Subcutaneous abdominal adipose tissue (tissue), 5 donors: ENCODE results near the gene NFIB.

Experiments
- H3K27ac ChIP-seq: one replicate; pipeline ENCODE4 v1.7.0; 2013; ENCODE audit warnings: low read depth, mild to moderate bottlenecking, inconsistent platforms, low read length, moderate library complexity
- H3K27me3 ChIP-seq, 5 donors: one replicate each; pipeline ENCODE4 v1.7.0; 2013; ENCODE audit warnings: low read length in 5 of 5, inconsistent platforms in 1 of 5; ENCODE audit not compliant: control insufficient read depth in 5 of 5, insufficient read depth in 4 of 5
- H3K36me3 ChIP-seq, 5 donors: one replicate each; pipeline ENCODE4 v1.7.0; 2013; ENCODE audit warnings: low read length in 5 of 5; ENCODE audit not compliant: control insufficient read depth in 5 of 5, insufficient read depth in 5 of 5
- H3K4me1 ChIP-seq, 5 donors: one replicate each; pipeline ENCODE4 v1.7.0; 2013; ENCODE audit warnings: low read length in 5 of 5, mild to moderate bottlenecking in 3 of 5, moderate library complexity in 1 of 5; ENCODE audit not compliant: control insufficient read depth in 5 of 5, insufficient read depth in 5 of 5
- H3K4me3 ChIP-seq, 5 donors: one replicate each; pipeline ENCODE4 v1.7.0; 2013; ENCODE audit warnings: low read length in 5 of 5, low read depth in 1 of 5
- H3K9ac ChIP-seq, 5 donors: one replicate each; pipeline ENCODE4 v1.7.0; 2013; ENCODE audit warnings: low read length in 5 of 5, mild to moderate bottlenecking in 4 of 5, moderate library complexity in 3 of 5
- H3K9me3 ChIP-seq, 5 donors: one replicate each; pipeline ENCODE4 v1.7.0; 2013; ENCODE audit warnings: low read length in 5 of 5; ENCODE audit not compliant: control insufficient read depth in 5 of 5
- donor health status: healthy.
- donor health status: healthy.
- donor health status: healthy.
- donor health status: healthy.
- donor health status: healthy.

Gene NFIB

GRCh38 chr9:14313951-14314423 is at the start of gene NFIB:
NFIB (minus strand) TSS chr9:14314141; CDS start chr9:14313511, 630 bp downstream.
- Histone ChIP-seq H3K27me3 (no peaks in the 10 kb centered on the region), H3K27ac (peak within 1 kb of the TSS; percentile 99), H3K9me3 (no peaks in the 10 kb centered on the region), H3K36me3 (no peaks in the 10 kb centered on the region), H3K4me3 (peak within 1 kb of the TSS; percentile 91 to 98 (median 95)), H3K9ac (peak within 1 kb of the TSS; percentile 87 to 97 (median 94)), H3K4me1 (peaks cover 5 to 66% (median 49%) of the 10 kb centered on the region in 5 donors)

- Histone ChIP-seq H3K36me3 (no peaks in the 10 kb centered on the region), H3K27me3 (no peaks in the 10 kb centered on the region), H3K4me3 (no peak overlapping the region), H3K27ac (peak overlapping the region; percentile 56), H3K9ac (no peak overlapping the region), H3K4me1 (peaks cover 0 to 34% (median 15%) of the 10 kb centered on the region in 5 donors), H3K9me3 (no peaks in the 10 kb centered on the region)
These were observed 48.2 kb upstream of the NFIB start for GRCh38 chr9:14362175-14362574.

GRCh38 chr9:14361074-14361473 is 47.1 kb upstream of the NFIB start:
- H3K27me3 ChIP-seq = no peaks in the 10 kb centered on the region
- no peak overlapping the region for H3K4me3 ChIP-seq
- no peaks in the 10 kb centered on the region for H3K36me3 ChIP-seq
- no peaks in the 10 kb centered on the region for H3K9me3 ChIP-seq
- H3K4me1 ChIP-seq = peaks cover 3 to 41% (median 24%) of the 10 kb centered on the region in 5 donors
- no peak overlapping the region for H3K27ac ChIP-seq
- H3K9ac ChIP-seq = no peak overlapping the region

GRCh38 chr9:14358523-14358922 is 44.6 kb upstream of the NFIB start:
- Histone ChIP-seq H3K9ac (no peak overlapping the region), H3K4me1 (peaks cover 4 to 36% (median 24%) of the 10 kb centered on the region in 5 donors), H3K27ac (no peak overlapping the region), H3K4me3 (no peak overlapping the region), H3K9me3 (no peaks in the 10 kb centered on the region), H3K27me3 (no peaks in the 10 kb centered on the region), H3K36me3 (no peaks in the 10 kb centered on the region)

GRCh38 chr9:14356351-14357265 is 42.7 kb upstream of the NFIB start:
- H3K4me3 ChIP-seq = no peak overlapping the region
- peaks cover 4 to 40% (median 33%) of the 10 kb centered on the region in 5 donors for H3K4me1 ChIP-seq
- no peaks in the 10 kb centered on the region for H3K27me3 ChIP-seq
- peak overlapping the region; percentile 61 for H3K27ac ChIP-seq
- no peaks in the 10 kb centered on the region for H3K36me3 ChIP-seq
- peak overlapping the region in 2 of 5 donors; percentile 2 to 41 for H3K9ac ChIP-seq
- H3K9me3 ChIP-seq = no peaks in the 10 kb centered on the region

- Histone ChIP-seq H3K4me3 (no peak overlapping the region), H3K9ac (no peak overlapping the region), H3K4me1 (peaks cover 4 to 60% (median 55%) of the 10 kb centered on the region in 5 donors), H3K9me3 (no peaks in the 10 kb centered on the region), H3K36me3 (no peaks in the 10 kb centered on the region), H3K27ac (no peak overlapping the region), H3K27me3 (no peaks in the 10 kb centered on the region)
These were observed 40.3 kb upstream of the NFIB start for GRCh38 chr9:14354201-14354600.

- peak overlapping the region; percentile 18 to 51 (median 47) for H3K4me3 ChIP-seq
These were observed 39.5 kb upstream of the NFIB start for GRCh38 chr9:14353222-14354056.

GRCh38 chr9:14352503-14352902 is 38.6 kb upstream of the NFIB start:
- peak overlapping the region in 1 of 5 donors; percentile 13 for H3K9ac ChIP-seq
- peaks cover 0 to 2% (median 0%) of the 10 kb centered on the region in 5 donors for H3K27me3 ChIP-seq
- H3K4me3 ChIP-seq = peak overlapping the region in 3 of 5 donors; percentile 0 to 36 (median 21)
- H3K4me1 ChIP-seq = peaks cover 4 to 75% (median 72%) of the 10 kb centered on the region in 5 donors
- H3K27ac ChIP-seq = peak overlapping the region; percentile 96
- H3K9me3 ChIP-seq = no peaks in the 10 kb centered on the region
- H3K36me3 ChIP-seq = no peaks in the 10 kb centered on the region

More at GRCh38 chr9:14353222-14354056, 39.5 kb upstream of the NFIB start:
- peaks cover 4 to 68% (median 63%) of the 10 kb centered on the region in 5 donors for H3K4me1 ChIP-seq
- peak overlapping the region; percentile 96 for H3K27ac ChIP-seq
- H3K27me3 ChIP-seq = no peaks in the 10 kb centered on the region
- H3K36me3 ChIP-seq = no peaks in the 10 kb centered on the region
- H3K9me3 ChIP-seq = no peaks in the 10 kb centered on the region
- no peak overlapping the region for H3K9ac ChIP-seq

- H3K4me1 ChIP-seq = peaks cover 3 to 74% (median 69%) of the 10 kb centered on the region in 5 donors
- H3K4me3 ChIP-seq = peak overlapping the region in 3 of 5 donors; percentile 0 to 83 (median 76)
- no peaks in the 10 kb centered on the region for H3K36me3 ChIP-seq
- peak overlapping the region in 2 of 5 donors; percentile 5 to 82 for H3K9ac ChIP-seq
- peak overlapping the region; percentile 96 for H3K27ac ChIP-seq
- H3K27me3 ChIP-seq = peaks cover 0 to 2% (median 0%) of the 10 kb centered on the region in 5 donors
- no peaks in the 10 kb centered on the region for H3K9me3 ChIP-seq
These were observed 37.4 kb upstream of the NFIB start for GRCh38 chr9:14351221-14351836.
